ENCODE data around the gene BMP5.

The BMP5 gene

GRCh38 chr6:55811074-55811473 is 64.3 kb downstream of the BMP5 start:
- DNase-seq (ENCODE audit: low spot score): no peak

GRCh38 chr6:55802259-55802658 is 73.1 kb downstream of the BMP5 start:
- DNase-seq (ENCODE audit: low spot score): no peak

GRCh38 chr6:55798571-55798970 is 76.8 kb downstream of the BMP5 start:
- DNase-seq (ENCODE audit: low spot score): no peak

- DNase-seq (ENCODE audit: low spot score): peak; percentile 54
Measured at GRCh38 chr6:55794136-55794812, 81.1 kb downstream of the BMP5 start.

DNA sequence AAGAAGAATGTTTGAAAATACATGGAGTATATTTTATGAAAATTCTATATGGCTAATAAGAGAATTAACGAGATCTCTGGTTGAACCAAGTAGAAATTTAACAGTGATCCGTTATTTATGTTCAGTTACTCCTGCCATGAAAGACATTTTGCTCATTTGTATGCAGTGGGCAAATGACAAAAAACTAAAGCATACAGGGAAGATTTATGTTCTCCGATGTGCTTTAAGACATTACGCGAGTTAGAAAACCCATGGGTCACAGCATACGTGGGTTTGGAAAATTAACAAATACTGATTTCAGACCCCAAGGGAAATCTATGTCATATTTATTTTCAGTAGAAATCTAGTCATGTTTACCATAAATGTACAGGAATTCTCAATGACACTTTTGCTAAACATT is 90.1 kb downstream of the BMP5 start:
- DNase-seq (ENCODE audit: low spot score): no peak

- DNase-seq (ENCODE audit: low spot score): no peak
Measured at GRCh38 chr6:55782275-55782674, 93.1 kb downstream of the BMP5 start.

GRCh38 chr6:55778705-55779104 is 96.7 kb downstream of the BMP5 start:
- no peak for DNase-seq (ENCODE audit: low spot score)

DNA sequence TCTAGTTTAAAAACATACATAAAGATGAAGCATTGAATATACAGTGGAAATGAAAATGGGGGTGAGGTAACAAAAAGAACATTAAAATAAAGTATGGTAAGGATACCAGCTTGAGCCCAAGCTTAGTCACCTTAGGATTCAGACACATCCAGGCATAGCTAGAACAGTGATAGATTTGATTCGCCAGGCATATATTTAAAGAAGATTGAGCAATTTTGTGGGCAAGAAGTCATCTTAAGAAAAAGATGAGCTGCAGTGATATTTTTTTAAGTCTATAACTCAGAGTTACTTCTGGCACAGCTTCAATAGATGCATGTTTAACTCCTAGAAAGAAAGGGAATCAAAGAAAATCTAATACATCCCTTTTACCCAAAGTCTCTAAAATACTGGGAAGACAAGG is 97.9 kb downstream of the BMP5 start:
- DNase-seq (ENCODE audit: low spot score): no peak

- DNase-seq (ENCODE audit: low spot score): no peak
Measured at GRCh38 chr6:55776113-55776512, 99.3 kb downstream of the BMP5 start.

DNA sequence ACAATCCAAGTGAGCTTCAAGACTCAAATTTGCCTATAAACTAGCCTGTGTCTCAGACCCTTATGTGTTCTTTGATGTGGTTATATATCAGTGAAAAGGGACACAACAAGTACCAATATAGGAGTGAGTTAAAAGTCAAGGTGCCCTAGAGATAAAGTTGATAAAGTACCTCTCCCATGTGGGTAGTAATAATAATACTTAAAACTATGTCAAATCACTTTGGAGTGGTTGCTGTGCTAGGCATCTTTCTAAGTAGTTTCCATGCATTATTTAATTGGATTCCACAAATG is 100.4 kb downstream of the BMP5 start:
- DNase-seq (ENCODE audit: low spot score): no peak

- DNase-seq (ENCODE audit: low spot score): no peak
Measured at GRCh38 chr6:55774286-55775028, 100.9 kb downstream of the BMP5 start.

DNA sequence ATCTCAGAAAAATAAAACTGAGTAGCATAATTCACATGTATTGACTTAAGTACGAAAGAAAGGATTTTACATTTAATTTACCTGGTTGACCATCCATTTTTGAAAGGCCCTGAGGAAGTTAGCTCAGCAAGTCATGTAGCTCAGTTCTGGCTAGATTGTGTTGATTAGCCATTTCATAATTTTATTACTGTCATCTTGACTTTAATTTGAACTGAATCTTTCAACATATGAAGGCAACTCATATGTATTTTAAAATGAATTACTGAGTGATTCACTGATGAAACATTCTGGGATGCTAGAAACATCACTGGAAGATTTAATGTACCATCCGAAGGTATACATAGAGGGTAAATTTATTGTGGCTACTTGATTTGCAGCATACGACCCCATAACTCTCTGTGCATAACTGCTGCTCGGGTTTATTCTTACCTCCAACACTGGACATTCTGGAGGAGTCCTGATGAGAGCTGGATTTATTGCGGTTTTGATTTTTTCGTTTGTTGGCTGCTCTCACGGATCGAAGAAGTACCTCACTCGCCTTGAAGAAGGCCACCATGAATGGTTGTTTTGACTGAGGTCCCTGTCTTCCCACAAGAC is 101.7 kb downstream of the BMP5 start:
- DNase-seq (ENCODE audit: low spot score): no peak

DNA sequence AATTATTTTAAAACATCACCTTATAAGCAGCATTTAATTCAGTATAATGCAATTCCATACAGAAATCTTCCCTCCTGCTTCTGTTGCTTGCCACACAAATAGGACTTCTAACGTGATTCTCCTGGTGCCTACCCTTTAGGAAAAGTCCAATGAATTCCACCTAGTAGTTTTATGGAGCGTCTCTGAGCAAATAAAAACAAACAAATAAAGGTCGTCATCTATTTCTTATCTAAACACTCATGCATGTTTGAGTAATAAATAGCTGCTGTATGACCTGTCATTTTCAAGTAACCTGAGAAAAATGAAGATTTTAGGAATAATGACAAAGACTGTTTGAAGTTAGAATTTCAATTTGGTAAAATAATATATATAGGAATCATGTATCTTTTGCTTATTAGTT is 102.7 kb downstream of the BMP5 start:
- no peak for DNase-seq (ENCODE audit: low spot score)

- DNase-seq (ENCODE audit: low spot score): no peak
Measured at GRCh38 chr6:55759536-55759935, 115.9 kb downstream of the BMP5 start.

DNA sequence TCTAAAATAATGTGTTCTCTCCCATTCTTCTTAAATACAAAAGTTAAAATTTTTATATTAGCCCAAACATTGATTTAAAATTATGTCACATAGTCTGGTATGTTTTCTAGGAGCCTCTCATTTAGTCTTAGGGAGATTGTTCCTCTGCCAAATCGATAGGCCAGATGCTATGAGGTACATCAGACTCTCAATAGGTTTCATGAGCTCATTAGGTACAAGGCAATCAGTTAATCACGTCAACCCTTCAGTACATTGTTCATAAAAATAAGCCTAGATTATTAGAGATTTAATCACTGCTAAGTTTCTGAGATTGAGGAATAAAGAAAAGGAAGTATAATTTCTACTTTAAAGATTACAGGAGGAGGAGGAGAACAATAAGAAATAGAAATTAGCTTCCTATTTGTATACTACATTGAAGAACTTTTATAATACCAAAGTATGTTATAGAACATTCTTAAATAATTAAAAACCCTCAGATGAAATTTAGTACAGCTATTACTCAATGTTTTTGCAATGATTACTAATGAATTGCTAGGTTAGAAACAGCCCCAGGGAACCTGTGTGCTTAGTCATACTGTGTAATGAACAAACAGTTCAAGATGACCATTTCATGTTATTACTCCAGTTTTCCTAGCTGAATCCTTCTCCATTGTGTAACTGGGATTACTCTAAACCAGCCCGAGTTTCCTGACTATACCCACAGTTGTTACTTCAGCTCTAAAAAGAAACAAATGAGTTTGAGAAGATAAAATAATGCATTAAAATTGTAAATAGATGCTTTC is 117.0 kb downstream of the BMP5 start:
- DNase-seq (ENCODE audit: low spot score): peak; percentile 52

DNA sequence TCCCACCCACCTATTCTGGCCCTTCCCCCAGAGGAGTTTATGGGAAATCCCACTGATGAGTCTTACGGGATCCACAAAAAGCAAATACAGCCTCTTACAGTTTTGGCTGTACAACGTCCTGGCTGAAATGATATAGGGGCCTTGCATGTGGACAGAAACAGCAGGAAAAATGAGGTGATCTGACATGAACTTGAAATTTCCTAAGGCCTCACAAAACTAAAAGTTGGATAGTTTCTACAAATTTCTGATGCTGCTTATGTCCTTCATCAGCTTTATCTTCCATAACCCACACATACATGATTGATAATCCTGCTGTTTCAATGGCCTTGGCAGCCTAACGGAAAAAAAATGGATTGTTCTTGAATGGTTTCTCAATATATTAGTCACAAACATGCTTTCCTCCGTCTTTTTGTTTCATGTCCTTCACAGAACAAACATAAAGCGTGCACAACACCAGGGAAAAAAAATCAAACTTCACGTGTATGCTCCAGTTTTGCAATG is 118.8 kb downstream of the BMP5 start:
- DNase-seq (ENCODE audit: low spot score): no peak

GRCh38 chr6:55748880-55749279 is 126.5 kb downstream of the BMP5 start:
- no peak for DNase-seq (ENCODE audit: low spot score)

DNA sequence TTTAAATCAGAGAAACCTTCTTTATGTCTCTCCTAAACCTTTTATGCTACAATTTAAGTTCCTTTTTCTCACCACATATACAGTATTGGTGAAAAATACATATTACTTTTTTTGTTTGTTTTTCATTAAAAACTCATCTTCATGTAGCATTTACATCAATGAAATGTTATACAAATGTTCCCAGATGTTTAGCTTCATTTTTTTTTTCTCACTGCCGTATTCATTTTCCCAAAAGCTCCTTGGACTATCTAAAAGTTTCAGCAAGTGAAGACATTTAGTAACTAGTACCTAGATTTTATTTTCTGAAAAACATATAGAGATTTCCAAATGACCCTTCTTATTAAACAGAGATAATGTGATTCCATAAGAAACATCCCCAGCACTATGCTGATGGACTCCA is 128.9 kb downstream of the BMP5 start:
- DNase-seq (ENCODE audit: low spot score): no peak

DNA sequence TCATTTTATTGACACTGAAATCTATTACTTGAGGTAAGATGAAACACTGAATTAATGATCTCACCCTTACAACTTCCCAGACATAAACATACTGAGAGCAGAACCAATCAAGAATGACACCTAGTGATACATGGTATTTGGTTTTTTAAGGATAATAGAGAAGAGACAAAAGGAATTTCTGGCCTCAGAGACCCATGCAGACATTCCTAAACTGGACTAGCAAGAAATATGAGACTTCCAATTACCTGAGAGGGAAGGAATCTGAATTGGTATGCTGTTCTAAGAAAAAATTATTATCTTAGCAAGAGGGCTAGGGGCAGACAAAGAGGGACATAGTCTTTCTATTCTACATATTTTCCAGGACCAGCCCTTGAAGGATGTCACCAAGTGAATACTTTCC is 141.1 kb downstream of the BMP5 start:
- no peak for DNase-seq (ENCODE audit: low spot score)

- no peak for DNase-seq (ENCODE audit: low spot score)
Measured at GRCh38 chr6:55729665-55730064, 145.7 kb downstream of the BMP5 start.

DNA sequence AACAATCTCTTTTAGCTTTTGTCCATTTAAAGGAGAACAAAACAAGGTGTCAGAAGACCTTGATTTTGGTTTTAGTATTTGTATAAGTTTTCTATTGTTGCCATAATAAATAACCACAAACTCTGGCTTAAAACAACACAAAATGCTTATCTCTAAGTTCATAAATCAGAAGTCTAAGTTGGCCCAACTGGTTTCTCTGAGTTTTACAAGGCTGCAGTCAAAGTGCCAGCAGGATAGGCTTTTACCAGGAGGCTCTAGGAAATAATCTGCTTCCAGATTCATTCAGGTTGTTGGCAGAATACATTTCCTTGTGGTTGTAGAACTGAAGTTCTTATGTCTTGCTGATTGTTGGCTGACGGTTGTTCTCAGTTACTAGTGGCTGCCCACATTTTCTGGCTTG is 149.2 kb downstream of the BMP5 start:
- DNase-seq (ENCODE audit: low spot score): no peak

GRCh38 chr6:55714831-55715230 is 160.6 kb downstream of the BMP5 start:
- no peak for DNase-seq (ENCODE audit: low spot score)

DNA sequence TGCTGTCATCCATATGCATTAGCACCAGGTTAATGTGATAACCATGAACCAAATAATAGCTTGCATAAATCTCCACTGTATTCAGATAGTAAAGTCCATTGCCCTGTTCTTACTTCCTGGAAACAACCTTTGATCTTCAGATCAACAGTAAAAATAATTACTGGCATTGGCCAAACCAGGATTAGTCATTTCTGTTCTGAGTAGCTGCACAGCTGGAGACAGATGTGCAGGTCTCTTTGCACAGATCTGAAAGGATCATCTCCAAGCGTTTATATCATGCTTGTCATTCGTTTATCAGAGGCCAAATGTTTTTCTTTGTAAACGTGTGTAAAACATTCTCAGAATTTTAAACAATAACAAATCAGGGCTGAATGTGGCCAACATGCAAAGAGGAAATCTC is 162.0 kb downstream of the BMP5 start:
- peak; percentile 3 for DNase-seq (ENCODE audit: low spot score)

Measured in RKO (cell line).